Central memory CD8-positive, alpha-beta T cell (primary cell): ENCODE results near the gene POLG2.

Source experiments
- ATAC-seq: fragments of 150-1000 bp; cut with Tn5 transposase; replicated peaks from 2 replicates; pipeline ENCODE4 v1.10.0; 2022; ENCODE audit warnings: mild to moderate bottlenecking, moderate FRiP score, moderate number of reproducible peaks; ENCODE audit not compliant: poor library complexity, severe bottlenecking; ENCODE audit errors: extremely low read depth
- DNase-seq, 2 donors: peaks; one replicate each; pipeline ENCODE4 v3.0.0; 2021; ENCODE audit warnings: low spot score in 2 of 2
- H3K27ac Mint-ChIP-seq: one replicate; pipeline ENCODE4 v1.8.0; 2022; ENCODE audit warnings: low read depth, mild to moderate bottlenecking, moderate library complexity, mixed read lengths
- H3K27me3 Mint-ChIP-seq: one replicate; pipeline ENCODE4 v1.8.0; 2022; ENCODE audit warnings: mixed read lengths
- H3K36me3 Mint-ChIP-seq: one replicate; pipeline ENCODE4 v1.8.0; 2022; ENCODE audit warnings: mild to moderate bottlenecking, moderate library complexity, mixed read lengths; ENCODE audit not compliant: insufficient read depth
- H3K4me1 Mint-ChIP-seq: one replicate; pipeline ENCODE4 v1.8.0; 2022; ENCODE audit warnings: mixed read lengths
- H3K4me3 Mint-ChIP-seq: one replicate; pipeline ENCODE4 v1.8.0; 2022; ENCODE audit warnings: mild to moderate bottlenecking, moderate library complexity, mixed read lengths
- H3K9me3 Mint-ChIP-seq: one replicate; pipeline ENCODE4 v1.8.0; 2022; ENCODE audit warnings: mixed read lengths

Gene POLG2

DNA sequence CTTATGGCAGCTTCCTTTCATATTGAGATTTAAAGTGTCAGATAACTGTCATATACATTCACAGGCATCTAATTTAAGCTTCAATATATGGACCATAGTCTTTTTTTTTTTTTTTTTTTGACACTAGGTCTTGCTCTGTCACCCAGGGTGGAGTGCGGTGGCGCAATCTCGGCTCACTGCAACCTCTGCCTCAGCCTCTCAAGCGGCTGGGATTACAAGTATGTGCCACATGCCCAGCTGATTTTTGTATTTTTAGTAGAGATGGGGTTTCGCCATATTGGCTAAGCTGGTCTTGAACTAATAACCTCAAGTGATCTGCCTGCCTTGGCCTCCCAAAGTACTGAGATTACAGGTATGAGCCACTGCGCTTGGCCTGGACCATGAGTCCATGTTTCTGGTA, 23.5 kb upstream of the POLG2 start:
- H3K27me3 Mint-ChIP-seq, result no peaks in the 10 kb centered on the region
- DNase-seq, result no peak
- no peak for ATAC-seq
- no peaks in the 10 kb centered on the region for H3K9me3 Mint-ChIP-seq
- no peak overlapping the region for H3K27ac Mint-ChIP-seq
- peaks cover 7% of the 10 kb centered on the region for H3K4me1 Mint-ChIP-seq
- H3K4me3 Mint-ChIP-seq, result no peak overlapping the region
- H3K36me3 Mint-ChIP-seq, result peaks cover 67% of the 10 kb centered on the region

GRCh38 chr17:64519601-64520000, 22.7 kb upstream of the POLG2 start:
- ATAC-seq, result no peak
- Mint-ChIP-seq H3K36me3 (peaks cover 67% of the 10 kb centered on the region), H3K27ac (no peak overlapping the region), H3K9me3 (no peaks in the 10 kb centered on the region), H3K27me3 (no peaks in the 10 kb centered on the region), H3K4me3 (no peak overlapping the region), H3K4me1 (peaks cover 13% of the 10 kb centered on the region)
- DNase-seq, result no peak

DNA sequence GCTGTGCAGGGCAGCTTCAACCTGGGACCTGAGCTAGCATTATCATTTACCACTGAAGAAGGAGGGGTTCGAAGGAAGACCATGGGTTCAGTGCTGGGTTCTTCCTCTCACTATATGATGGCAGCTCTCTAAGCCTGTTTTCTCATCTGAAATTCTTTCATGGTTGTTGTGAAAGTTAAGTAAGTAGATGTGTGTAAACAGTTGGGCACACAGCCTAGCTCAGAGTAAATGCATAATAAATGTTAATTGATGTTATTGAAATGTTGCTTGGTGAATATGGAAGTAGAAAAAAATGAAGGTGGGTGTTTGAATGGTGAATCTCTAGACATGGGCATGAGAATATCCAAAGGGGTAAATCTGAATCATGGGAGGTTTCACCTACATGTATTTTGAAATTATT, 19.0 kb upstream of the POLG2 start:
- peaks cover 24% of the 10 kb centered on the region for H3K4me1 Mint-ChIP-seq
- H3K4me3 Mint-ChIP-seq, result no peak overlapping the region
- H3K9me3 Mint-ChIP-seq, result no peaks in the 10 kb centered on the region
- no peak for DNase-seq
- H3K27me3 Mint-ChIP-seq, result no peaks in the 10 kb centered on the region
- peaks cover 70% of the 10 kb centered on the region for H3K36me3 Mint-ChIP-seq
- ATAC-seq, result no peak
- H3K27ac Mint-ChIP-seq, result no peak overlapping the region

DNA sequence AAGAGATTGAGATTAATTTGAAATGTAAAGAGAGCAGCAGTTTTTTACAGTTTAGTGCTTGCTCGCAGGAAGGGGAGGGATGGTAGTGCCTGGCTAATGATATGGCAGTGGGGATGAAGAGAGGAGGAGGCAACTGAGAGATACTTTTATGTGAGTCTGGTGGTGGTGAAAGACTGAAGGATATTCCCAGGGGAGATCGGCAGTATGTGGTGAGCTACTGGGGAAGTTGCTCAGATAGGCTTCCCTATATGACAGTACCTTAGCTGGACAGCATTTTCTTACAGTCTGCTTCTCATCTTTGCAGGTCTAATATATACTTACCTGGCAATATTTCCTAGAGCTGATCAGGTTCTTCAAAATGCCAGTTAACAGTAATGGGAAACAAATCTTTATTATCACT, 18.6 kb upstream of the POLG2 start:
- DNase-seq (no peak), ATAC-seq (no peak)
- H3K27ac Mint-ChIP-seq, result no peak overlapping the region
- H3K36me3 Mint-ChIP-seq, result peaks cover 74% of the 10 kb centered on the region
- no peaks in the 10 kb centered on the region for H3K27me3 Mint-ChIP-seq
- H3K9me3 Mint-ChIP-seq, result no peaks in the 10 kb centered on the region
- no peak overlapping the region for H3K4me3 Mint-ChIP-seq
- peaks cover 28% of the 10 kb centered on the region for H3K4me1 Mint-ChIP-seq

GRCh38 chr17:64509179-64509578, 12.3 kb upstream of the POLG2 start:
- Mint-ChIP-seq H3K27ac (no peak overlapping the region), H3K4me3 (no peak overlapping the region), H3K36me3 (peaks cover 75% of the 10 kb centered on the region), H3K9me3 (no peaks in the 10 kb centered on the region), H3K27me3 (no peaks in the 10 kb centered on the region), H3K4me1 (peaks cover 48% of the 10 kb centered on the region)
- DNase-seq, result no peak
- ATAC-seq, result no peak

DNA sequence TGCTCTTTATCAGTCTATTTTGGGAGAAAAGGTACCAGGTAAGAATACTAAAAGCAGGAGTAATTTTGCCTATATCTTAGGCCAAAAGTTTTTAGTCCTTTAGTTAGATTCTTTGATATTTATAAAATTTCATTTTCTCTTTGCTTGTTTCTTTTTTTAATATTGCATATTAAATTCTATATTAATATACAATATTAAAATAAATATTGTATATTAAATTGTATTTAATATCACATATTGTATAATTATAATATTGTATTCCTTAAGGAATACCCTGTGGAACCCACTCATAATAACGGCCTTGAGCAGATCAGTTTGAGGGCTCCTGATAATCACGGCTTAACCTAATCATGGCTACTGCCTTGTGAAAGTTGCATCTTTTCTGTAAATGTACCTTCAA, 11.8 kb upstream of the POLG2 start:
- peak overlapping the region; percentile 25 for H3K27ac Mint-ChIP-seq
- H3K9me3 Mint-ChIP-seq, result no peaks in the 10 kb centered on the region
- H3K27me3 Mint-ChIP-seq, result no peaks in the 10 kb centered on the region
- H3K4me3 Mint-ChIP-seq, result peak overlapping the region; percentile 100
- peaks cover 75% of the 10 kb centered on the region for H3K36me3 Mint-ChIP-seq
- ATAC-seq (no peak), DNase-seq (no peak)
- peaks cover 48% of the 10 kb centered on the region for H3K4me1 Mint-ChIP-seq

GRCh38 chr17:64507413-64507782, 10.5 kb upstream of the POLG2 start:
- Mint-ChIP-seq H3K27ac (peak overlapping the region; percentile 100), H3K9me3 (no peaks in the 10 kb centered on the region), H3K36me3 (peaks cover 78% of the 10 kb centered on the region), H3K4me3 (peak overlapping the region; percentile 100), H3K27me3 (no peaks in the 10 kb centered on the region), H3K4me1 (peaks cover 55% of the 10 kb centered on the region)
- peak; percentile 55 for ATAC-seq
- no peak for DNase-seq

- Mint-ChIP-seq H3K27me3 (no peaks in the 10 kb centered on the region), H3K27ac (peak within 1 kb of the TSS; percentile 100), H3K4me3 (peak within 1 kb of the TSS; percentile 100), H3K36me3 (peaks cover 82% of the 10 kb centered on the region), H3K4me1 (peaks cover 61% of the 10 kb centered on the region), H3K9me3 (no peaks in the 10 kb centered on the region)
- ATAC-seq (peak; percentile 64), DNase-seq (peak; percentile 96)
These were observed 9.9 kb upstream of the POLG2 start, which contains the start of gene CEP95 for GRCh38 chr17:64506576-64507412. Gene CEP95, plus strand, starts transcription at chr17:64506977. Its CDS starts 121 bp downstream, at chr17:64507098.

- Mint-ChIP-seq H3K4me1 (peaks cover 67% of the 10 kb centered on the region), H3K27ac (peak within 1 kb of the TSS; percentile 100), H3K27me3 (no peaks in the 10 kb centered on the region), H3K4me3 (peak within 1 kb of the TSS; percentile 100), H3K9me3 (no peaks in the 10 kb centered on the region), H3K36me3 (peaks cover 82% of the 10 kb centered on the region)
- ATAC-seq, result peak; percentile 50
- DNase-seq, result peak; percentile 92 to 97
These were observed 9.3 kb upstream of the POLG2 start, which contains the start of gene DDX5 for GRCh38 chr17:64506201-64506575. Gene DDX5, minus strand, starts transcription at chr17:64506289. Its CDS starts 170 bp downstream, at chr17:64506119.

DNA sequence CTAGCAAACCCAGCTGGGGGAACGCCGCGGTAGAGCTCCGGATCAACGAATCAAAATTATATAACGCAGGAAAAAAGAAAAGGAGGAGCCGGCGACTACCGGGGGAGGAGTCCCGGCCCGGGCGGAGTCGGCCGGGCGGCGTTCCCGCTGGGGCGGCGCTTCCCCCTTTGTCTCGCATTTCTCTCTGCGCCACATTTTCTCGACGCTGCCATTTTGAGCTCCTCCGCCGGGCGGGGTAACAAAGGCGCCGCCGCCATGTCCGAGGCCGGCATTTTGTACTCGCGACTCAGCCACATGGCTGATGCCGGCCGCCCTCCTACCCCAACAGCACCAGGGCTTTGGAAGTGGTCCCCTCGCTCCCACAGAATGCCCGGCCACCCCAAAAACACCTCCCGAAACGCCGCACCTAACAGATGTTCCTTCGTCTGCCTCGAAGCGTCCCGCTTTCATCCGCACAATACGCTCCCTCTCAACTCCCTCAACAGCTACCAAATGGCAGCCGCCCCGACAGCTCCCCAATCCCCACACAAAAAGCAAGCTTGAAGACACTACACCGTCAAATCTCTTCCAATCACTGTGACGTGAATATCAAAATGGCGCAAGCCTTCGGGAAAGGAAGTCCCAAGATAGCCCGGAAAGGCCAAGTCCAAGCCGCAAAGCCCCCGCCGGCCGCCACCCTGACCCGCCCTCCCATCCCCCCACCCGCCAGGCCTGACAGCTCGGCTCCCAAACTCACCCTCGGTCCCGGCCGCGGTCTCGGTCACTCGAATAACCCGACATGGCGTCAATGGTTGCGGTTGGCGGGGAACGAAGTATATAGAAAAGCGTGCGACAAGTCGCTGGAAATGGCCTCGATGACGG, 8.7 kb upstream of the POLG2 start:
- Mint-ChIP-seq H3K36me3 (peaks cover 83% of the 10 kb centered on the region), H3K27me3 (no peaks in the 10 kb centered on the region), H3K4me3 (peak overlapping the region; percentile 100), H3K4me1 (peaks cover 70% of the 10 kb centered on the region), H3K9me3 (no peaks in the 10 kb centered on the region), H3K27ac (peak overlapping the region; percentile 100)
- DNase-seq (peak; percentile 76 to 85), ATAC-seq (peak; percentile 26)

- H3K27ac Mint-ChIP-seq, result peak overlapping the region; percentile 100
- peak overlapping the region; percentile 100 for H3K4me3 Mint-ChIP-seq
- H3K9me3 Mint-ChIP-seq, result no peaks in the 10 kb centered on the region
- peaks cover 84% of the 10 kb centered on the region for H3K36me3 Mint-ChIP-seq
- H3K4me1 Mint-ChIP-seq, result peaks cover 71% of the 10 kb centered on the region
- no peaks in the 10 kb centered on the region for H3K27me3 Mint-ChIP-seq
- ATAC-seq (no peak), DNase-seq (no peak)
These were observed 8.0 kb upstream of the POLG2 start for GRCh38 chr17:64504769-64505339.
